Left forelimb (tissue), 1 donor: ENCODE data around the gene MTHFD1L.
"Not testable (repeated sequence)": the region's sequence is repeated elsewhere in the genome, so short reads cannot be mapped to it uniquely, and the experiment has no call there.

Source experiments
- DNase-seq: peaks from one replicate; pipeline ENCODE4 v3.0.0-alpha.2; 2018; ENCODE audit warnings: low spot score

Gene MTHFD1L

GRCh38 chr6:151125651-151126416 lies 260.3 kb downstream of the MTHFD1L start:
- not testable (repeated sequence) for DNase-seq

- not testable (repeated sequence) for DNase-seq
Measured at GRCh38 chr6:151126417-151126724, 260.9 kb downstream of the MTHFD1L start.

- DNase-seq: not testable (repeated sequence)
Measured at GRCh38 chr6:151127133-151127798, 261.8 kb downstream of the MTHFD1L start.

- DNase-seq: no peak
Measured at GRCh38 chr6:151128763-151129370, 263.4 kb downstream of the MTHFD1L start.

- DNase-seq: no peak
Measured at GRCh38 chr6:151130329-151130728, 264.8 kb downstream of the MTHFD1L start.

- DNase-seq: no peak
Measured at GRCh38 chr6:151131324-151132007, 266.0 kb downstream of the MTHFD1L start.

GRCh38 chr6:151136141-151136755 lies 270.7 kb downstream of the MTHFD1L start:
- DNase-seq: no peak

- DNase-seq: no peak
Measured at GRCh38 chr6:151137542-151137941, 272.0 kb downstream of the MTHFD1L start.

GRCh38 chr6:151139524-151139923 lies 274.0 kb downstream of the MTHFD1L start:
- DNase-seq: no peak

GRCh38 chr6:151140767-151141166 lies 275.3 kb downstream of the MTHFD1L start:
- no peak for DNase-seq

- no peak for DNase-seq
Measured at GRCh38 chr6:151141685-151142084, 276.2 kb downstream of the MTHFD1L start.

- no peak for DNase-seq
Measured at GRCh38 chr6:151142676-151143075, 277.2 kb downstream of the MTHFD1L start.

- no peak for DNase-seq
Measured at GRCh38 chr6:151143337-151143736, 277.8 kb downstream of the MTHFD1L start.

- no peak for DNase-seq
Measured at GRCh38 chr6:151143806-151144205, 278.3 kb downstream of the MTHFD1L start.

- no peak for DNase-seq
Measured at GRCh38 chr6:151147118-151147832, 281.8 kb downstream of the MTHFD1L start.

GRCh38 chr6:151148111-151148510 lies 282.6 kb downstream of the MTHFD1L start:
- no peak for DNase-seq

GRCh38 chr6:151149793-151150192 lies 284.3 kb downstream of the MTHFD1L start:
- no peak for DNase-seq
